GM12878 (cell line): ENCODE results near the gene ANO4. TPM values are rescaled to one million over a fixed set of nuclear protein-coding genes. Genes with fewer than 3 reads are reported as not detected.
A peak's percentile ranks its signal among the peaks of the same experiment; 100 is the strongest.

Experiments
- ATF2 ChIP-seq: IDR thresholded peaks from 2 replicates; pipeline ENCODE4 v1.6.1; 2012; ENCODE audit warnings: low read length, inconsistent platforms
- BHLHE40 ChIP-seq, 2 experiments: fragments of 450-650 bp in 1 of 2; IDR thresholded peaks; 2 replicates each; pipeline ENCODE4 v1.6.1; 2011 to 2017; ENCODE audit warnings: low read depth in 2 of 2, borderline replicate concordance in 1 of 2, improper control_type of control experiment in 1 of 2, low read length in 1 of 2, mild to moderate bottlenecking in 1 of 2
- BMI1 ChIP-seq: fragments of 450-650 bp; IDR thresholded peaks from 2 replicates; pipeline ENCODE4 v1.6.1; 2016; ENCODE audit warnings: mild to moderate bottlenecking, moderate library complexity, borderline replicate concordance
- CBFB ChIP-seq: IDR thresholded peaks from 2 replicates; pipeline ENCODE4 v1.6.1; 2016; ENCODE audit warnings: antibody characterized with exemption, low read depth
- CREM ChIP-seq: IDR thresholded peaks from 2 replicates; pipeline ENCODE4 v1.6.1; 2014; ENCODE audit warnings: antibody characterized with exemption, low read depth
- GATAD2B ChIP-seq: fragments of 450-650 bp; conservative IDR thresholded peaks from 2 replicates; pipeline ENCODE4 v1.6.1; 2017; ENCODE audit warnings: low read depth, mild to moderate bottlenecking, moderate library complexity
- IKZF1 ChIP-seq: fragments of 450-650 bp; conservative IDR thresholded peaks from 2 replicates; pipeline ENCODE4 v1.6.1; 2017; ENCODE audit warnings: antibody characterized with exemption, mild to moderate bottlenecking
- KLF5 ChIP-seq: fragments of 450-650 bp; IDR thresholded peaks from 2 replicates; pipeline ENCODE4 v1.6.1; 2014; ENCODE audit warnings: mild to moderate bottlenecking; ENCODE audit not compliant: partially characterized antibody
- MTA2 ChIP-seq: fragments of 450-650 bp; IDR thresholded peaks from 2 replicates; pipeline ENCODE4 v1.6.1; 2016; ENCODE audit warnings: low read depth, mild to moderate bottlenecking, moderate library complexity
- PKNOX1 ChIP-seq: fragments of 450-650 bp; IDR thresholded peaks from 2 replicates; pipeline ENCODE4 v1.6.1; 2016; ENCODE audit warnings: mild to moderate bottlenecking
- PML ChIP-seq: IDR thresholded peaks from 2 replicates; pipeline ENCODE4 v1.6.1; 2012; ENCODE audit warnings: low read length, inconsistent platforms
- POU2F2 ChIP-seq: IDR thresholded peaks from 3 replicates; pipeline ENCODE4 v1.6.1; 2011; ENCODE audit warnings: low read depth, mild to moderate bottlenecking, low read length, borderline replicate concordance
- PRDM15 ChIP-seq: fragments of 450-650 bp; formaldehyde crosslinking; IDR thresholded peaks from 2 replicates; pipeline ENCODE4 v1.4.0; 2020; ENCODE audit warnings: mild to moderate bottlenecking, moderate library complexity
- RCOR1 ChIP-seq: conservative IDR thresholded peaks from 2 replicates; pipeline ENCODE4 v1.6.1; 2012; ENCODE audit warnings: low read depth, low read length, improper control_type of control experiment
- SIX5 ChIP-seq: IDR thresholded peaks from 2 replicates; pipeline ENCODE4 v1.6.1; 2011; ENCODE audit warnings: mild to moderate bottlenecking, low read depth, low read length, moderate library complexity; ENCODE audit not compliant: severe bottlenecking
- SMARCA5 ChIP-seq: fragments of 450-650 bp; IDR thresholded peaks from 2 replicates; pipeline ENCODE4 v1.6.1; 2017; ENCODE audit warnings: mild to moderate bottlenecking
- TBL1XR1 ChIP-seq: IDR thresholded peaks from 2 replicates; pipeline ENCODE4 v1.6.1; 2012; ENCODE audit warnings: low read depth, low read length, improper control_type of control experiment
- ZNF687 ChIP-seq: fragments of 450-650 bp; IDR thresholded peaks from 2 replicates; pipeline ENCODE4 v1.6.1; 2017; ENCODE audit warnings: mild to moderate bottlenecking, moderate library complexity
- ZZZ3 ChIP-seq: IDR thresholded peaks from 2 replicates; pipeline ENCODE4 v1.6.1; 2011; ENCODE audit warnings: low read depth; ENCODE audit not compliant: control insufficient read depth, insufficient read length
- polyA plus RNA-seq, 11 experiments: library from polyadenylated mRNA; depleted of rRNA in 4 of 11; unstranded in 6 of 11; stranded (reverse) in 5 of 11; fragments of >200 nt; fragmentation: Nextera tagmentation in 4 of 11; fragmentation: Illumina TruSeq in 1 of 11; extraction: Ambion mirVana in 4 of 11; extraction: Trizol in 1 of 11; gene quantifications; 1 replicate in 1 of 11; 2 replicates in 10 of 11; pipeline versions ENCODE4 v1.2.1 to v1.2.3, GENCODE V29; 2011 to 2016; ENCODE audit warnings: inconsistent platforms in 2 of 11, missing spikeins in 2 of 11, low read depth in 1 of 11
- total RNA-seq, 4 experiments: library from RNA; depleted of rRNA in 3 of 4; stranded (reverse); fragments of >200 nt in 3 of 4; fragmentation: Illumina TruSeq in 1 of 4; extraction: Trizol in 1 of 4; gene quantifications; 2 replicates each; pipeline versions ENCODE4 v1.2.1 to v1.2.3, GENCODE V29; 2013 to 2021

ANO4 gene
- total and polyA plus RNA-seq, 10 of the 15 experiments (the other 5 are each of a cell fraction or from before 2014, with no cell fraction given): not detected

GRCh38 chr12:100987552-100988521 is 193.3 kb downstream of the ANO4 start (continued):
- 0 out of 2 replicates have a peak, but pooled peaks have one; percentile 25 for TF ChIP-seq GATAD2B
- TF ChIP-seq CREM: peak; percentile 87
- TF ChIP-seq SIX5: no peak
- TF ChIP-seq PRDM15 (CRISPR knock-in tag): no peak
- no peak for TF ChIP-seq SMARCA5
- no peak for TF ChIP-seq ZNF687
- peak; percentile 87 for TF ChIP-seq PKNOX1
- peak; percentile 94 for TF ChIP-seq ATF2
- peak; percentile 47 to 57; a peak in 3 of 4 replicates for TF ChIP-seq BHLHE40 (IDR thresholded peaks at IDR 0.05; ENCODE audit: borderline replicate concordance in 1 of 2, low read depth in 2 of 2, low read length in 1 of 2)
- TF ChIP-seq POU2F2: peak; percentile 50; the same call in 1 of the 3 replicates
- TF ChIP-seq PML: peak; percentile 77; the same call in 1 of the 2 replicates
- TF ChIP-seq IKZF1: peak; percentile 96
- peak; percentile 34; the same call in 1 of the 2 replicates for TF ChIP-seq BMI1
- TF ChIP-seq CBFB: peak; percentile 81
- peak; percentile 80 for TF ChIP-seq MTA2
- TF ChIP-seq KLF5: no peak
- TF ChIP-seq RCOR1: no peak
- TF ChIP-seq TBL1XR1: 0 out of 2 replicates have a peak, but pooled peaks have one; percentile 38
- no peak for TF ChIP-seq ZZZ3
